Ovary (tissue), 3 donors: ENCODE measurements around the gene ZNF777.
"Not testable (repeated sequence)": the region's sequence is repeated elsewhere in the genome, so short reads cannot be mapped to it uniquely, and the experiment has no call there.

Experiments used
- CTCF ChIP-seq, 3 donors: fragments of 450-650 bp in 2 of 3; fragments of 200-600 bp in 1 of 3; IDR thresholded peaks; one replicate each; pipeline versions ENCODE4 v1.5.1 to v1.8.0; 2016 to 2022; ENCODE audit warnings: antibody characterized with exemption in 3 of 3, mild to moderate bottlenecking in 1 of 3
- EP300 ChIP-seq: sonication (generic); formaldehyde crosslinking; IDR thresholded peaks from one replicate; pipeline ENCODE4 v1.6.1; 2017; ENCODE audit warnings: antibody characterized with exemption
- donor health status: DM: no; HTN: no; CAD: no.

GRCh38 chr7:149386514-149386913 is 74.3 kb downstream of the ZNF777 start:
- not testable (repeated sequence) for TF ChIP-seq CTCF (IDR thresholded peaks at IDR 0.05); EP300
